Lower lobe of right lung (tissue), 2 donors: ENCODE results near the gene CLDN3. TPM values are rescaled to one million over a fixed set of nuclear protein-coding genes. Genes with fewer than 3 reads are reported as not detected.
"Not testable (repeated sequence)": the region's sequence is repeated elsewhere in the genome, so short reads cannot be mapped to it uniquely, and the experiment has no call there.

Experiments
- ATAC-seq, 2 donors: fragments of 200-7000 bp; cut with Tn5 transposase; one replicate each; pipeline ENCODE4 v1.9.1; 2020 to 2022; ENCODE audit warnings: mild to moderate bottlenecking in 2 of 2, moderate library complexity in 2 of 2
- DNase-seq: peaks from one replicate; pipeline ENCODE4 v3.0.0-alpha.2; 2020
- H3K27ac ChIP-seq: fragments of 200-600 bp; one replicate; pipeline ENCODE4 v1.8.0; 2022
- H3K27me3 ChIP-seq: fragments of 200-600 bp; one replicate; pipeline ENCODE4 v1.8.0; 2022; ENCODE audit warnings: low read depth
- H3K36me3 ChIP-seq: fragments of 200-600 bp; one replicate; pipeline ENCODE4 v1.8.0; 2022; ENCODE audit warnings: mild to moderate bottlenecking
- H3K4me1 ChIP-seq: fragments of 200-600 bp; one replicate; pipeline ENCODE4 v1.8.0; 2022
- H3K4me3 ChIP-seq: fragments of 200-600 bp; one replicate; pipeline ENCODE4 v1.8.0; 2022; ENCODE audit warnings: mild to moderate bottlenecking
- H3K9me3 ChIP-seq: fragments of 200-600 bp; one replicate; pipeline ENCODE4 v1.8.0; 2022
- CTCF ChIP-seq: fragments of 200-600 bp; IDR thresholded peaks from one replicate; pipeline ENCODE4 v1.8.0; 2022; ENCODE audit warnings: antibody characterized with exemption, mild to moderate bottlenecking
- intact Hi-C: fragments of 100-400 bp; cut with DNase I; formaldehyde crosslinking; loops from one replicate; pipeline ENCODE4 v1.11.0; 2022
- total RNA-seq: library from RNA; stranded (reverse); fragmentation: NEBNext Ultra II Directional; extraction: Animal tissue kit (Norgen Biotek cat#: 25700); gene quantifications from one replicate; pipeline ENCODE4 v1.2.1, GENCODE V29; 2021
- donor health status: DM: no; HTN: yes; CAD: no; lungs with severe emphysema.

The CLDN3 gene
- total RNA-seq, 1 donor from 2014 or later: 12.8 TPM

- no peaks in the 10 kb centered on the region for H3K9me3 ChIP-seq
- intact Hi-C loops: loop anchor here (10.0 kb wide), 1 partner anchor 117 kb away; no protein-coding TSS in a partner anchor
- no peaks in the 10 kb centered on the region for H3K36me3 ChIP-seq
- H3K27ac ChIP-seq: no peak overlapping the region
- H3K4me1 ChIP-seq: peaks cover 23% of the 10 kb centered on the region
- no peak for TF ChIP-seq CTCF
- H3K27me3 ChIP-seq: peaks cover under 1% of the 10 kb centered on the region
- DNase-seq: no peak
- no peak overlapping the region for H3K4me3 ChIP-seq
- no peak for ATAC-seq
Observed at GRCh38 chr7:73721377-73721817, 48.7 kb downstream of the CLDN3 start.

DNA sequence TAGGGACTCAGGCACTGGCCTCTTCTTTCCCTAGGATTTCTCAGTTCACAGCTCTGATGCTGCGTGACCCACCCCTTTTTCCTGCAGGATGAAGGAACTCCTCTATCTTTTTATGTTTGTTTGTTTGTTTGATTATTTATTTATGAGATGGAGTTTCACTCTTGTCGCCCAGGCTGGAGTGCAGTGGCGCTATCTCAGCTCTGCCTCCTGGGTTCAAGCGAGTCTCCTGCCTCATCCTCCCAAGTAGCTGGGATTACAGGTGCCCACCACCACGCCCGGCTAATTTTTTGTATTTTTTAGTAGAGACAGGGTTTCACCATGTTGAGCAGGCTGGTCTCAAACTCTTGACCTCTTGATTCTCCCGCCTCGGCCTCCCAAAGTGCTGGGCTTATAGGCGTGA, 49.6 kb downstream of the CLDN3 start:
- not testable (repeated sequence) for H3K4me3 ChIP-seq, ATAC-seq, H3K9me3 ChIP-seq, H3K27ac ChIP-seq, H3K27me3 ChIP-seq, DNase-seq, H3K36me3 ChIP-seq
- H3K4me1 ChIP-seq: peaks cover 23% of the 10 kb centered on the region
- intact Hi-C loops: loop anchor here (10.0 kb wide), 1 partner anchor 116 kb away; no protein-coding TSS in a partner anchor

- Histone ChIP-seq H3K27ac (no peak overlapping the region), H3K36me3 (no peaks in the 10 kb centered on the region), H3K9me3 (no peaks in the 10 kb centered on the region), H3K4me3 (peak overlapping the region; percentile 86), H3K4me1 (peaks cover 23% of the 10 kb centered on the region), H3K27me3 (no peaks in the 10 kb centered on the region)
- DNase-seq: no peak
- no peak for TF ChIP-seq CTCF
- intact Hi-C loops: loop anchor here (10.0 kb wide), 1 partner anchor 115 kb away; no protein-coding TSS in a partner anchor
- peak; percentile 3 to 7 for ATAC-seq
Observed at GRCh38 chr7:73719806-73720169, 50.3 kb downstream of the CLDN3 start.

Other genes starting within 250 kb of the CLDN3 start
- 56.0 TPM for gene BAZ1B, start 248.0 kb downstream of the CLDN3 start, total RNA-seq
- gene BCL7B, start 212.6 kb downstream of the CLDN3 start, total RNA-seq: 52.8 TPM
- 27.9 TPM for gene TBL2, start 191.7 kb downstream of the CLDN3 start, total RNA-seq
- 10.7 TPM for gene MLXIPL, start 145.7 kb downstream of the CLDN3 start, total RNA-seq
- gene VPS37D, start 102.4 kb downstream of the CLDN3 start, total RNA-seq: 1.3 TPM
- gene DNAJC30, start 86.8 kb downstream of the CLDN3 start, total RNA-seq: 10.5 TPM
- gene BUD23, start 86.7 kb downstream of the CLDN3 start, total RNA-seq: 42.4 TPM
- gene STX1A, start 50.6 kb downstream of the CLDN3 start, total RNA-seq: 6.6 TPM
- gene ABHD11, start 31.5 kb downstream of the CLDN3 start, total RNA-seq: 21.1 TPM
- 116 TPM for gene CLDN4, start 60.7 kb upstream of the CLDN3 start, total RNA-seq
- 4.0 TPM for gene METTL27, start 72.2 kb upstream of the CLDN3 start, total RNA-seq
- not detected for gene TMEM270, start 90.9 kb upstream of the CLDN3 start, total RNA-seq